HG03097 (cell line): ENCODE measurements around the gene TCF4.

Source experiments
- ATAC-seq: cut with Tn5 transposase; IDR thresholded peaks from one replicate; pipeline ENCODE4 v1.9.1; 2021; ENCODE audit not compliant: unreplicated experiment, low FRiP score

The TCF4 gene

GRCh38 chr18:55587418-55588110 lies 428 bp downstream of the TCF4 start:
- no peak for ATAC-seq

DNA sequence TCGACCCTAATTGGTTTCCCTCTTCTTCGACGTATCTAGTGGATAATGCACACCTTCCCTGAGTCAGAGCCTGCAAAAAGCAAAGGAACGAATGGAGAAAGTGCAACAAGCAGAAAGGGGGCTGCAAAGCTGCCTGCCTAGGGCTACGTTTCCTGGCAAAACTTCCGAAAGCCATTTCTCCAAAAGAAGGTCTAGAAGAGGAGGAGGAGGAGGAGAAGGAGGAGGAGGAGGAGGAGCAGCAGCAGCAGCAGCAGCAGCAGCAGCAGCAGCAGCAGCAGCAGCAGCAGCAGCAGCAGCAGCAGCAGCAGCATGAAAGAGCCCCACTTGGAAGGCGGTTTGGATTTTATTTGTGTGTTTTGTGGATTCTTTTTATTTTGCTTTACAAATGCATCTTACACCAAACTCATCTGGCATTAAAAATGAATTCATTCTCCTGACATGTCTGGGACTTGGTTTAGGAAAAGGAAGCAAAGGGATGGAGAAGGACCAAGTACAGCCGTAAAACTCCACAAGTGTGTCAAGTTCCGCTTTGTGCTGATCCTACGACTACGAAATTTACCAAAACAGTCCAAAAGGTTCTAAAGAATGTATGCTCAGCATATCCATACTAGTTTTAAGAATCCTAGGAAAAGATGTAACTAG lies 2.0 kb downstream of the TCF4 start:
- no peak for ATAC-seq

DNA sequence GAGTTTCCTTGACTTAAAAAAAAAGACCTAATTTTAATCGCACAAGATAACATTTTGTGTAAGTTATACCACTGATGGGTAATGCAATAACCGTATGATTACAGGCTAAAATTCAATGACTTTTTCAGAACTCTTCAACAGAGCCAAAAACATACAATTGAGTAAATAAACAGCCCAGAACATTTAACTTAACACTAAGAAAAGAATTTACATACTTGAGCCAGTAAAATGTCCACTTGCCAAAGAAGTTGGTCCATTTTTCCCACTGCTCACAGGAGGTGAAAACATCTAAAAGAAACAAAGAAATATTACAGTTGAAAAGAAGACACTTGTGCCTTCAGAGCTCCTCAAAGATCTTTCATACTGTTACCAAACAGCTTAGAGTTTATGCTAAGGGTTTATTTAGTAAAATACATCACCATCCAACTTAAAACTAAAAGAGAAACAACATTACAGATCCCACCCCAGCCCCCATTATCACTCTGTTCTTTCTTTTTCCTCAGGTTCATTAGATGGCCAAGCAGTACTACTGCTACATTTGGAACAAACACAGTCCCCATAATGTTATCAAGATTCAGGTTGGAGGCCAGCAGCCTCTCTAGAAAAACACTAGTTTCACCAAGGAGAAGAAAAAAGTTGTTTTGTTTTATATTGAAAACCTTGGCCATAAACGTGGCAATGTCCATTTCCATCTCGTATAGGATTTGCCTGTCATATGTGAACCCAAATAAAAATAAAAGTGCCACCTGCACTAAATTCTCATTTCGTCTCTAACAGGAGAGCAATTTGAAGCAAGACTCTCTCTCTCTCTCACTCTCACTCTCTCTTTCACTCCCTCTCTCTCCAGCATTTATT lies 2.7 kb downstream of the TCF4 start:
- no peak for ATAC-seq

DNA sequence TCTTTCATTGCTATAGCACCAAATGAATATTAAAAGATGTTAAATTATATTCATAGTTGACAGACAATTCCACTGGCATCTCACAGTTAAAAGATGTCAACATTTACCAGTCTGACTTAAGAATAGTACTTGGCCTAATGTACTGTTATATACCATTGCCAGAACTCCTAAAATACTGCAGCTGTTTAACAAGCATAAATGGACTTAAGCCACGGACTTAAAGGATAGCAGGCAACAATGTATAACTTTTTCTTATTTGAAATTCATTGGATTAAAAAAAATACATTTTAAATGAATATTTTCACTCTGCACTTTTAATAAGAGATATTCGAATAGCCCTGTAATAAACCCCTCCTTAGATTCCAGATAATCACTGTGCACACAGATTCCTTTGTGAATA lies 3.8 kb downstream of the TCF4 start:
- no peak for ATAC-seq

DNA sequence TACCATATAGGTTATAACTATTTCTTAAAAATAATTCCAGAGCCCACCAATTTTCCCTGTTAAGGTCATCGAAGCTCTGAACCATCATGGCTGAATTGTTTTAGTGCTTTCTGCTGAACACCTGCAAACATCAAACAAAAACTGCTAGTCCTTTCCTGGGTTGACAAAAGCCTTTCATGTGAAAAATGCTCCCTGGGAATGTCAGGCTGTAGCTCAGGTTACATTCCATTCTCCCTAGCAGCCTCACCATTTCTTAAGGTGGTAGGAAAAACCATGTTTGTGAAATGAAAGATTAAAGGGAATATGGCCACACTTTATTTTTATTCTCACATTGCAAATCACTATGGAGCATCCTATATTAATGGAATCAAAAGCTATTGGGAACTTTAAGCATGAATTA lies 5.7 kb downstream of the TCF4 start:
- ATAC-seq: no peak

DNA sequence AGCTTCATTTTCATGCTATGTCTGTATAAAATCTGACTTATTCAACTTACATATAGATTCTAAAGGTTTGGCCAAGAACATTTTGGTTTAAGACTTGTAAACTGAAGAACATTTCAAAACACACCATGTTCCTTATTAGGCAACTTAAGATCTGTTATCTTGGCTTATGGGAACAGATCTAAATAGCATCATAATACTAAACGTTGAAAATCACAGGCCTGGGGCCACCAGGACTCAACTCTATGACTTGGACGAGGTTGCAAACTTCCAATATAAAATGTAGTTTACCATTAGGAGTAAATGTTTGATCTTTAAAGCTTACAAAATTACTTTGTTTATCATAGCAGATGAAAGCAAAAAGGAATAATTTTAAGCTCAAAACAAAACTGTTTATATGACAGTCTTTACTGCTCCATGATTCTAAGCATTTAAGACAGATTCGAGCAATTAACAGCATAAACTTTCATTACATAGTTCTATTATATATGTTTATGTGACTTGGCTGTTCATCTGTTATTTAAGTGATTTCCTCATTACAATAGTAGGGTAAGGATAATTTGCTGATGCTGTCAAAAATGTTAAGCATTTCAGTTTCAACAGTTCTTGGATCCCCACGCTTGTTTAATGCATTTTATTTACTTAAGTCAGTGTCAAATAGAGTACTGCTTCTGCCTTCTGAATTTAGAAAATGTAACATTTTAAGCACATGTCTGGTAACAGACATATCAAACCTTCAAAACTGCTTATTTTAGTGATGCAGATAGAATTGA lies 8.3 kb downstream of the TCF4 start:
- ATAC-seq: no peak

- no peak for ATAC-seq
These were observed 10.0 kb downstream of the TCF4 start for GRCh38 chr18:55577812-55578539.

DNA sequence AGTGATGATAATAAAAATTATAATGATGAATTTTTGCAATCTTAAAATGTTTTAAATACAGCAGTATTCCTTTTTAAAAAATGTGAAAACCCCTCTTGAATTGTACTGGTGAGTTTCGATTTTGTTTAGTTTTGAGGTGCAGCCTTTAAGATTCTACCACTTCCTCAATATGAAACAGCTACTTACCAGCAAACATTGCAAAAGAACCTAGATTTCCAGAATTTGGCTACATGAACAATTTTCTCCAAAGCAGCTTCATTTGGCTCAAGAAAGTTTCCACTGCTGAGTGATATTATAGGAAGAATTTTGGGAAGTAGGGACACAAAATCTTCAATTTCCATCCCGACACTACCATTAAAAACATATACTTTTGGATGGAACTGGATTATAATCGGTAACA lies 12.0 kb downstream of the TCF4 start:
- no peak for ATAC-seq

GRCh38 chr18:55575066-55575465 lies 12.9 kb downstream of the TCF4 start:
- ATAC-seq: no peak

DNA sequence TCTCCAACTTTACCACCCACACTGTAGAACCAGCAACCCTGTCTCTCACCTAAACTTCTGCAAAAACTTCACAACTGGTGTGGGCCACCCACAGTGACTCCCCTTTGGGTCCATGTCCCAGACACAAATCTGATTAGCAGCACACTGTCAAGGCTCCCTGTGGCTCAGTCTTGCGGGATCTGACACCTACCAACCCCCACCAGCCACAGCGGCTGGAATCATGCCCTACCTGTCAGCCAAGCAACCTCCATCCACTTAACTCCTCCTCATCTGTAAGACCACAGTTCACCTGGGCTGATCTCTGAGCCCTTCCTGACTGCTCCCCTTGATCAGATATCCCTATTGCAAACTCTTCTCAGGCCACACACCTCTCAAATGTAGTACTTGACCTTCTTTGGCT lies 14.6 kb downstream of the TCF4 start:
- ATAC-seq: no peak

GRCh38 chr18:55570966-55571365 lies 17.0 kb downstream of the TCF4 start:
- no peak for ATAC-seq

DNA sequence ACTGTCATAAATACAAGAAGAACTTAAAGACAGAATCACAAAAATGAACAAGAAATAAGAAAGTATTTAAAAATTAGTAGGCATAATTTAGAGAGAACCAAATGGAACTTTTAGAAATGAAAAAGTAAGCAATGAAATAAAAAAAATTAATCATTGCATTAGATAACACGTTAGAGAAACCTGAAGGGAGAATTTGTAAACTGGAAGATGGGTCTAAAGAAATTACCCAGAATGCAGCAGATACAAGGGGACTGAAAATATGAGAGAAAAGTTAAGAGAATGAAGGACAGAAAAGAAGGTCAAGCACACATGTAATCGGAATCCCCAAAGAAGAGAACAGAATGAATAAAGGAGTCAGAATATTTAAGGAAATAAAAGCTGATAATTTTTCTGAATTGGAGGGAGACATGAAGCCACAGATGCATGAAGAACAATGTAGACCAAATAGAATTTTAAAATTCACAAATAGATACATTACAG lies 21.5 kb downstream of the TCF4 start:
- ATAC-seq: no peak

- no peak for ATAC-seq
These were observed 28.3 kb downstream of the TCF4 start for GRCh38 chr18:55559739-55560138.

DNA sequence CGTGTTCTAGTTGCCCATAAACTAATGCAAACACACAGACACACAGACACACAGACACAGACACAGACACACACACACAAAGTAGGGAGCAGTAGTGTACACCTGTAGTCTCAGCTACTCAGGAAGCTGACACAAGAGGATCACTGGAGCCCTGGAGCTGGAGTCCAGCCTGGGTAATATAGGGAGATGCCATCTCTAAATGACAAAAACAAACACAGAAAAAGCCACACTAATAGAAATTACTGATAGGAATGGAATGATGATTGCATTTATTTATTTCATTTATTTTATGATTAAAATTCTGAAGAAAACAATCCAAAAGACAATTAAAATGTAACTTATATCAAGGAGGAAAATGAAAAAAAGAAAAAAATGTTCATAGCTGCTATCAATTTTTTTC lies 30.8 kb downstream of the TCF4 start:
- no peak for ATAC-seq

- no peak for ATAC-seq
These were observed 32.5 kb downstream of the TCF4 start for GRCh38 chr18:55555395-55556027.

DNA sequence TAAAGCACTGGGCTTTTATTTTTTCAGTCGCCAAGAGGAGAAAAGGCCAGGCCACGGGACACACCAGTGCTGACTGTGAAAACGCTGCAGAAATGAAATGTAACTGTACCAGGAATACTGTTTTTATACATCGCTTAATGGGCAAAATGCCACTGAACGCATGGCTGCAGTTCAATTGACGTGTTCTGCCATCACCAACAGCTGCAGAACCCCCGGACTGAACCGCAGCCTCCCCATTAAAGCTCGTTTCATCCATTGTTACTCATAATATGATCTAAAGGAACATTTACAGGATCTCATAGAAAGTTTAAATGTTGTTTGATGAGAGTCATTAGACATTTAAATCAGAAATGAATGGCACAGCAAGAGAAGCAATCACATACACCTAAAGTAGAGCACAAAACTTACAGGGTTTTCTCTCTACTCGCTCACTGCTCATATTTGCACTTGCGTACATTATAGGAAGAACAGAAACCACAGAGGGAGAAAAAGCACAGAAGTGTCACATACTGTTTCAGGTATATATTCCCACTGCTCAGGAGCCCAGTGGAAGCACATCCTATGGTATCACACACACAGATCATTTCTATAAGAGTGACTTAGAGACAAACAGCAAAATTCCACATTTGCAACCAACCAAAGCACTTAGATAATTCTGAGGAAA lies 35.3 kb downstream of the TCF4 start:
- no peak for ATAC-seq

DNA sequence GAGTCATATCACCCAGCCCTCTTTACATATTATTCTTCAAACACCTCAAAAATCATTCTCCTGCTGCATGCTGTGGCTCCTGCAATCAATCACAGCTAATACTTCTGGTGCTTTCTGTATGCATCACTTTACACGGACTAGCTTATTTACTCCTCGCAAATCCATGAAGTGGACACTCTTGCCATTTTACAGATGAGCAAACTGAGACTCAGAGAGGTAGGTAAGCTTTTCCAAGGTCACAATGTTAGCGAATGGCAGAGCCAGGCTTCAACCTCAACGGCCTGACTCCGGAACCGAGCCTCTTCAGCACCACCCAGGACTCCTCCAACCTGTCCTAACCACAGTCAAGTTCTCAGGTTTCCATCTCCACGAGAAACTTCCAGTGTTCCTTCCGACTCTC lies 36.8 kb downstream of the TCF4 start:
- no peak for ATAC-seq

GRCh38 chr18:55550471-55550870 lies 37.5 kb downstream of the TCF4 start:
- no peak for ATAC-seq

DNA sequence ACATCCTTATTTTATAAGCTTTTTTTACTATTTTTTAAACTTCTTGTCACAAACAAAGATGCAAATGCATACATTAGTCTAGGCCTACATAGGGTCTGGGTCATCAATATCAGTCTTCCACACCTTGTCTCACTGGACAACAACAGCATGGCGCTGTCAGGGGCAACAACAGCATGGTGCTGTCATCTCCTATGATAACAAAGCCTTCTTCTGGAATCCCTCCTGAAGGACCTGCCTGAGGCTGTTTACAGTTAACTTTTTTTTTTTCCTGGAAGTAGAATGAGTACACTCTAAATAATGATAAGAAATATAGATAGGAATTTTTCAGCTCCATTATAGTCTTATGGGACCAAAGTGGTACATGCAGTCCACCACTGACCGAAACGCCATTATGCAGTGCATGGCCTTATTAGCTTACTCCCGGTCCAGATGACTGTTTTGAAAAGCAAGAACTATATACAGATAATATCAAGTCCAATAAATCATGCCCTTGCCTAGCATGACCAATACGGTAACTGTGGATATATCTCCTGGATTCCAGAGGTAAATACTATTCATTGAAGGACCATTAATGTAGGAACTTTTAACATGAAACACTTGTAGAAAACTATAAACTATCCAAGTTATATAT lies 38.4 kb downstream of the TCF4 start:
- ATAC-seq: no peak
